ENCODE results near the gene MYOM1.

The MYOM1 gene

GRCh38 chr18:3183103-3183717 lies 36.6 kb downstream of the MYOM1 start:
- DNase-seq = no peak

- DNase-seq = no peak
Measured at GRCh38 chr18:3180325-3180724, 39.4 kb downstream of the MYOM1 start.

GRCh38 chr18:3179430-3180089 lies 40.2 kb downstream of the MYOM1 start:
- DNase-seq = no peak

GRCh38 chr18:3177902-3178687 lies 41.7 kb downstream of the MYOM1 start:
- peak; percentile 34 to 35 for DNase-seq

GRCh38 chr18:3175195-3175758 lies 44.5 kb downstream of the MYOM1 start:
- DNase-seq = no peak

- no peak for DNase-seq
Measured at GRCh38 chr18:3172097-3172496, 47.7 kb downstream of the MYOM1 start.

GRCh38 chr18:3171631-3172030 lies 48.1 kb downstream of the MYOM1 start:
- DNase-seq = no peak

- no peak for DNase-seq
Measured at GRCh38 chr18:3170441-3171161, 49.2 kb downstream of the MYOM1 start.

- DNase-seq = no peak
Measured at GRCh38 chr18:3164381-3164780, 55.4 kb downstream of the MYOM1 start.

- DNase-seq = no peak
Measured at GRCh38 chr18:3163968-3164367, 55.8 kb downstream of the MYOM1 start.

- DNase-seq = no peak
Measured at GRCh38 chr18:3162181-3162580, 57.6 kb downstream of the MYOM1 start.

- DNase-seq = no peak
Measured at GRCh38 chr18:3159830-3160229, 59.9 kb downstream of the MYOM1 start.

GRCh38 chr18:3157606-3158005 lies 62.2 kb downstream of the MYOM1 start:
- DNase-seq = no peak

- DNase-seq = no peak
Measured at GRCh38 chr18:3157086-3157485, 62.7 kb downstream of the MYOM1 start.

GRCh38 chr18:3156325-3156640 lies 63.5 kb downstream of the MYOM1 start:
- no peak for DNase-seq

GRCh38 chr18:3154214-3154613 lies 65.6 kb downstream of the MYOM1 start:
- no peak for DNase-seq

GRCh38 chr18:3153107-3153704 lies 66.6 kb downstream of the MYOM1 start:
- no peak for DNase-seq

- no peak for DNase-seq
Measured at GRCh38 chr18:3152294-3152693, 67.5 kb downstream of the MYOM1 start.

- DNase-seq = peak in 1 of 2 donors; percentile 49
Measured at GRCh38 chr18:3151399-3152264, 68.1 kb downstream of the MYOM1 start.

GRCh38 chr18:3150688-3151087 lies 69.1 kb downstream of the MYOM1 start:
- no peak for DNase-seq

- DNase-seq = no peak
Measured at GRCh38 chr18:3150274-3150673, 69.5 kb downstream of the MYOM1 start.
